Measurements from ENCODE around the gene KHNYN. TPM values are rescaled to one million over a fixed set of nuclear protein-coding genes. Genes with fewer than 3 reads are reported as not detected.
"Not testable (repeated sequence)": the region's sequence is repeated elsewhere in the genome, so short reads cannot be mapped to it uniquely, and the experiment has no call there.

KHNYN gene
- total and polyA plus RNA-seq, 2 of the 8 experiments (the other 6 are each of a cell fraction or from before 2014, with no cell fraction given): 7.6 to 22.3 TPM

- no peak for TF ChIP-seq RBBP5 (IDR thresholded peaks at IDR 0.05; ENCODE audit: borderline replicate concordance, low read depth, low read length)
- TF ChIP-seq FOSL1 (IDR thresholded peaks at IDR 0.05; ENCODE audit: insufficient read depth, low read depth, low read length): no peak
Measured at GRCh38 chr14:24387009-24387345, 42.8 kb upstream of the KHNYN start (continued).

GRCh38 chr14:24387579-24387978 is 42.2 kb upstream of the KHNYN start:
- not testable (repeated sequence) for H4K91ac ChIP-seq (replicated peaks; ENCODE audit: insufficient read length, low read length); H3K23me2 ChIP-seq (ENCODE audit: low read depth, low read length); H2AK5ac ChIP-seq (ENCODE audit: low read depth, low read length); H2BK15ac ChIP-seq (ENCODE audit: low read length); H2AFZ ChIP-seq (ENCODE audit: low read length); H3K4me1 ChIP-seq (replicated peaks in 1 of 4; ENCODE audit: control insufficient read depth in 3 of 4, insufficient read depth in 4 of 4, low read length in 3 of 4); H3K9ac ChIP-seq (replicated peaks in 1 of 4; ENCODE audit: extremely low read depth in 1 of 4, low read depth in 3 of 4, low read length in 3 of 4); H4K8ac ChIP-seq (ENCODE audit: extremely low read depth, insufficient read depth, low read length); H3K4me2 ChIP-seq (ENCODE audit: insufficient read depth in 1 of 2, low read depth in 2 of 2, low read length in 2 of 2); H2BK12ac ChIP-seq (ENCODE audit: low read depth, low read length); H3K27ac ChIP-seq (ENCODE audit: low read depth, low read length); H3K18ac ChIP-seq (ENCODE audit: extremely low read depth, low read length); H2BK20ac ChIP-seq (ENCODE audit: low read length); H2BK120ac ChIP-seq (replicated peaks; ENCODE audit: low read depth, low read length); H3K56ac ChIP-seq (replicated peaks; ENCODE audit: insufficient read length, low read depth, low read length); H3K36me3 ChIP-seq (ENCODE audit: control insufficient read depth in 2 of 4, insufficient read depth in 4 of 4, low read length in 3 of 4); DNase-seq (ENCODE audit: low read depth in 1 of 2, low spot score in 2 of 2); H3K4me3 ChIP-seq (ENCODE audit: extremely low read depth in 1 of 4, insufficient read depth in 2 of 4, low read depth in 3 of 4, low read length in 4 of 4); H3K9me3 ChIP-seq (ENCODE audit: insufficient read depth in 2 of 2, low read depth in 1 of 2, low read length in 1 of 2); H3K4ac ChIP-seq (replicated peaks; ENCODE audit: insufficient read length, low read depth, low read length); H4K5ac ChIP-seq (ENCODE audit: insufficient read length, low read depth, low read length); H4K20me1 ChIP-seq (replicated peaks in 1 of 2; ENCODE audit: control insufficient read depth in 1 of 2, insufficient read depth in 2 of 2, low read length in 2 of 2); H3K79me1 ChIP-seq (ENCODE audit: low read depth, low read length); H2BK5ac ChIP-seq (ENCODE audit: low read depth, low read length); H3K27me3 ChIP-seq (replicated peaks in 1 of 4; ENCODE audit: control insufficient read depth in 3 of 4, extremely low read depth in 1 of 4, insufficient read depth in 3 of 4, low read length in 3 of 4); H3K23ac ChIP-seq (ENCODE audit: insufficient read length); H3K79me2 ChIP-seq (ENCODE audit: control insufficient read depth in 1 of 2, insufficient read depth in 2 of 2, low read length in 2 of 2); H3K14ac ChIP-seq (ENCODE audit: insufficient read length); FAIRE-seq
- 91% methylated on average over 5 of the region's 5 CpGs; no CpG with 5 or more reads in 1 of the 2 experiments for WGBS, 2 experiments (ENCODE audit: extremely low coverage in 1 of 2, insufficient coverage in 1 of 2, insufficient read length in 1 of 2, insufficient replicate concordance in 2 of 2, low coverage in 1 of 2, low lambda C conversion rate in 2 of 2, missing lambda C conversion rate in 1 of 2)
- ChIA-PET POLR2A (ENCODE audit: partially characterized antibody) (interaction anchor here (1.2 to 4.7 kb wide), 2 partner anchors 9 to 25 kb away, joined by 3 to 27 read pairs; no protein-coding TSS in a partner anchor), CTCF (ENCODE audit: partially characterized antibody) (interaction anchor here (1.4 to 5.4 kb wide), 6 partner anchors 9 to 44 kb away, joined by 3 to 40 read pairs (median 5); no protein-coding TSS in a partner anchor)
